Loucy (cell line): Measurements from ENCODE around the gene TFEB.
A peak's percentile ranks its signal among the peaks of the same experiment; 100 is the strongest.

Experiments used
- H2AFZ ChIP-seq: fragments of 200-600 bp; sonication (generic); 2 replicates; pipeline ENCODE4 v1.6.0; 2016; ENCODE audit warnings: antibody characterized with exemption, mild to moderate bottlenecking, low read length, moderate library complexity
- H3F3A ChIP-seq: fragments of 200-600 bp; 2 replicates; pipeline ENCODE4 v1.6.0; 2016; ENCODE audit warnings: antibody characterized with exemption, low read depth, mild to moderate bottlenecking
- H3K27me3 ChIP-seq: fragments of 200-600 bp; sonication (generic); 2 replicates; pipeline ENCODE4 v1.6.1; 2014; ENCODE audit warnings: low read length, mild to moderate bottlenecking; ENCODE audit not compliant: insufficient read depth, poor library complexity, severe bottlenecking
- H3K36me3 ChIP-seq: fragments of 200-600 bp; sonication (generic); 2 replicates; pipeline ENCODE4 v1.6.1; 2016; ENCODE audit warnings: low read length; ENCODE audit not compliant: insufficient read depth
- H3K4me1 ChIP-seq: fragments of 200-600 bp; sonication (generic); 2 replicates; pipeline ENCODE4 v1.5.1; 2014; ENCODE audit warnings: low read length, mild to moderate bottlenecking; ENCODE audit not compliant: insufficient read depth, poor library complexity, severe bottlenecking
- H3K4me2 ChIP-seq: fragments of 200-600 bp; sonication (generic); 2 replicates; pipeline ENCODE4 v1.6.0; 2014; ENCODE audit warnings: antibody characterized with exemption, low read length, low read depth, mild to moderate bottlenecking; ENCODE audit not compliant: poor library complexity, severe bottlenecking
- H3K4me3 ChIP-seq: fragments of 200-600 bp; sonication (generic); 2 replicates; pipeline ENCODE4 v1.5.1; 2014; ENCODE audit warnings: low read length, mild to moderate bottlenecking, mixed read lengths; ENCODE audit not compliant: poor library complexity, severe bottlenecking
- H3K79me2 ChIP-seq: fragments of 200-600 bp; sonication (generic); 2 replicates; pipeline ENCODE4 v1.6.1; 2014; ENCODE audit warnings: low read length; ENCODE audit not compliant: insufficient read depth
- H3K9ac ChIP-seq: fragments of 200-600 bp; sonication (generic); 2 replicates; pipeline ENCODE4 v1.6.0; 2014; ENCODE audit warnings: mild to moderate bottlenecking, low read depth, low read length, moderate library complexity; ENCODE audit not compliant: poor library complexity, severe bottlenecking
- H3K9me2 ChIP-seq: fragments of 200-600 bp; sonication (generic); replicated peaks from 2 replicates; pipeline ENCODE4 v1.6.1; 2016; ENCODE audit warnings: low read depth, low read length, mixed read lengths
- H3K9me3 ChIP-seq: fragments of 200-600 bp; sonication (generic); 2 replicates; pipeline ENCODE4 v1.6.1; 2014; ENCODE audit warnings: mild to moderate bottlenecking, antibody characterized with exemption, low read length, low read depth; ENCODE audit not compliant: insufficient read depth
- H4K20me1 ChIP-seq: fragments of 200-600 bp; sonication (generic); 2 replicates; pipeline ENCODE4 v1.6.0; 2014; ENCODE audit warnings: antibody characterized with exemption, low read length, mild to moderate bottlenecking; ENCODE audit not compliant: insufficient read depth, poor library complexity, severe bottlenecking
- EZH2phosphoT487 ChIP-seq: fragments of 200-600 bp; IDR thresholded peaks from 2 replicates; pipeline ENCODE4 v1.6.1; 2018; ENCODE audit warnings: antibody characterized with exemption, mild to moderate bottlenecking, moderate library complexity, borderline replicate concordance
- TF ChIP-seq, protein P1 (sequence below): fragments of 200-600 bp; sonication (generic); conservative IDR thresholded peaks from 2 replicates; pipeline ENCODE4 v1.5.1; 2014; ENCODE audit warnings: mild to moderate bottlenecking, antibody characterized with exemption, low read length

TFEB gene

DNA sequence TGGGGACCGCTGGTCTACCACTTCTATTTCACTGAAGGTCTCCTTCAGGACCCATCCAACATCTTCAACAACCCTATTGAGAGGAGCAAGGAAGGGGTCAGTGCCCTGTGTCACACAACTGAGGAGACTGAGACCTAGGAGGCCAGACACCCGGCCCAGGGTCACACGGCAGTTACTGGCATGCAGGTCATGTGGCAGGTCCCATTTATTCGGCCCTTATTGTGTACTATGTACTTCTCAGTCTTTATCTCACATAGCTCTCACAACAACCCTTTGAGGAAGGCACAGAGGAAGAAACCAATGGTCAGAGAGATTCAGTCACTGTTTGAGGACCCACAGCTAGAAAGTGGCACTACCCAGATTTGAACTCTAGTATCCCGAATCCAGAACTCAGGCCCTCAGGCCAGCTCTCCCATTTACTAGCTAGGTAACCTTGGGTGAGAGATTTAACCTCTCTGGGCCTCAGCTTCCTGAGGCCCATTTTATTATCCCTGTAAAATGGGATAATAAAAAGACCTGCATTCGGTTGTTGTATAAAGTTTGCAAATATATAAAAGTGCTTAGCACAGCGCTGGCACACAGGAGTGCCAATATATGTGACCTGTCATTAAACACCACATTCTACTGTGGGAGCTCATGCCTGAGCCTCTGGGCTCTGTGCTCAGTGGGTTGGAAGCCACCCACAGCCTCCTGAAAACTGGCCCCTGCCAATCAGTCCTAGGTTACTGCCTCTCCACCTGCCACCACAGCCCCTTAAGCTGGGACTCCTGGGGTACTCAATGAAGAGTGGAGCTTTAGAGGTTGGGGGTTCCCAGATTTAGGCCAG is 15.8 kb downstream of the TFEB start:
- Histone ChIP-seq H3K4me3 (no peak overlapping the region), H2AFZ (no peak overlapping the region), H3K4me2 (no peak overlapping the region), H3K4me1 (peaks cover 45% of the 10 kb centered on the region), H3K27me3 (no peaks in the 10 kb centered on the region), H3K9me3 (no peaks in the 10 kb centered on the region), H3K9me2 (no peaks in the 10 kb centered on the region), H3K9ac (no peak overlapping the region), H3K36me3 (no peaks in the 10 kb centered on the region), H3K79me2 (no peaks in the 10 kb centered on the region), H3F3A (no peaks in the 10 kb centered on the region), H4K20me1 (no peaks in the 10 kb centered on the region)
- TF ChIP-seq, protein P1, sequence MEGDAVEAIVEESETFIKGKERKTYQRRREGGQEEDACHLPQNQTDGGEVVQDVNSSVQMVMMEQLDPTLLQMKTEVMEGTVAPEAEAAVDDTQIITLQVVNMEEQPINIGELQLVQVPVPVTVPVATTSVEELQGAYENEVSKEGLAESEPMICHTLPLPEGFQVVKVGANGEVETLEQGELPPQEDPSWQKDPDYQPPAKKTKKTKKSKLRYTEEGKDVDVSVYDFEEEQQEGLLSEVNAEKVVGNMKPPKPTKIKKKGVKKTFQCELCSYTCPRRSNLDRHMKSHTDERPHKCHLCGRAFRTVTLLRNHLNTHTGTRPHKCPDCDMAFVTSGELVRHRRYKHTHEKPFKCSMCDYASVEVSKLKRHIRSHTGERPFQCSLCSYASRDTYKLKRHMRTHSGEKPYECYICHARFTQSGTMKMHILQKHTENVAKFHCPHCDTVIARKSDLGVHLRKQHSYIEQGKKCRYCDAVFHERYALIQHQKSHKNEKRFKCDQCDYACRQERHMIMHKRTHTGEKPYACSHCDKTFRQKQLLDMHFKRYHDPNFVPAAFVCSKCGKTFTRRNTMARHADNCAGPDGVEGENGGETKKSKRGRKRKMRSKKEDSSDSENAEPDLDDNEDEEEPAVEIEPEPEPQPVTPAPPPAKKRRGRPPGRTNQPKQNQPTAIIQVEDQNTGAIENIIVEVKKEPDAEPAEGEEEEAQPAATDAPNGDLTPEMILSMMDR: no peak
- TF ChIP-seq EZH2phosphoT487: no peak

DNA sequence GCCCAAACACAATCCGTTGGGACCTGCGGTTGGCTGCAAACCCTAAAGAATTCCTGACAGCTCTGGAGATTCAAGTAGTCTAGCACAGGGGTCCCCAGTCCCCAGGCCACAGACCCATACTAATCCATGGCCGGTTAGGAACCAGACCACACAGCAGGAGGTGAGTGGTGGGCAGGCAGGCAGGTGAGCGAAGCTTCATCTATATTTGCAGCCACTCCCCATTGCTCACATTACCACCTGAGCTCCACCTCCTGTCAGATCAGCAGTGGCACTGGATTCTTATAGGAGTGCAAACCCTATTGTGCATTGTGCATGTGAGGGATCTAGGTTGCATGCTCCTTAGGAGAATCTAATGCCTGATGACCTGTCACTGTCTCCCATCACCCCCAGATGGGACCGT is 16.6 kb downstream of the TFEB start:
- Histone ChIP-seq H3F3A (no peaks in the 10 kb centered on the region), H4K20me1 (no peaks in the 10 kb centered on the region), H3K4me1 (peaks cover 39% of the 10 kb centered on the region), H3K27me3 (no peaks in the 10 kb centered on the region), H3K9me3 (no peaks in the 10 kb centered on the region), H3K79me2 (no peaks in the 10 kb centered on the region), H3K9me2 (no peaks in the 10 kb centered on the region), H3K4me2 (no peak overlapping the region), H3K9ac (no peak overlapping the region), H3K4me3 (no peak overlapping the region), H3K36me3 (no peaks in the 10 kb centered on the region), H2AFZ (no peak overlapping the region)
- TF ChIP-seq, protein P1: no peak
- no peak for TF ChIP-seq EZH2phosphoT487

DNA sequence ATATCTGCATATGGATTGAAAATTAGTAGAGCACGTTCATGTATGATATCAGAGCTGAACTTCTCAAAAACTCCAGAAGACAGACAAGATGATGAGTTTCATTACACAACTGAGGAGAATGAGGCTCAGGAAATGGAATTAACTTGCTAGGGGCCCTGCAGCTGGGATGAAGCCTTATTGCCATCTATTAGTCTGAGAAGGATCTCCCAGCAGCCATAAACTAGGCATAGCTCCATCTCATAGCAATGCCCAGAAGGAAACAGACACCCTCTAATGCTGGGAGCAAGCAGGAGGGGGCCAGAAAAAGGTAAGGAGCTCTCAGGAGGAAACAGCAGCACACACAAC is 18.0 kb downstream of the TFEB start:
- Histone ChIP-seq H3K9me2 (no peaks in the 10 kb centered on the region), H3K4me3 (no peak overlapping the region), H3K9ac (peak overlapping the region; percentile 26), H4K20me1 (no peaks in the 10 kb centered on the region), H3K4me2 (peak overlapping the region; percentile 62), H3K9me3 (no peaks in the 10 kb centered on the region), H3K36me3 (no peaks in the 10 kb centered on the region), H2AFZ (no peak overlapping the region), H3K4me1 (peaks cover 33% of the 10 kb centered on the region), H3F3A (no peaks in the 10 kb centered on the region), H3K27me3 (no peaks in the 10 kb centered on the region), H3K79me2 (no peaks in the 10 kb centered on the region)
- TF ChIP-seq, protein P1: no peak
- no peak for TF ChIP-seq EZH2phosphoT487
